OCI-LY3 (cell line): Measurements from ENCODE around the gene AFDN.

ENCODE experiments used
- EZH2phosphoT487 ChIP-seq: fragments of 200-600 bp; shearing (Covaris generic); IDR thresholded peaks from 2 replicates; pipeline ENCODE4 v1.6.1; 2018; ENCODE audit warnings: antibody characterized with exemption, mixed run types, low read depth
- TF ChIP-seq, protein P1 (sequence below): fragments of 200-600, 300-600 bp; sonication (generic); IDR thresholded peaks from 2 replicates; pipeline ENCODE4 v1.5.1; 2014; ENCODE audit warnings: antibody characterized with exemption, low read length, low read depth

DNA sequence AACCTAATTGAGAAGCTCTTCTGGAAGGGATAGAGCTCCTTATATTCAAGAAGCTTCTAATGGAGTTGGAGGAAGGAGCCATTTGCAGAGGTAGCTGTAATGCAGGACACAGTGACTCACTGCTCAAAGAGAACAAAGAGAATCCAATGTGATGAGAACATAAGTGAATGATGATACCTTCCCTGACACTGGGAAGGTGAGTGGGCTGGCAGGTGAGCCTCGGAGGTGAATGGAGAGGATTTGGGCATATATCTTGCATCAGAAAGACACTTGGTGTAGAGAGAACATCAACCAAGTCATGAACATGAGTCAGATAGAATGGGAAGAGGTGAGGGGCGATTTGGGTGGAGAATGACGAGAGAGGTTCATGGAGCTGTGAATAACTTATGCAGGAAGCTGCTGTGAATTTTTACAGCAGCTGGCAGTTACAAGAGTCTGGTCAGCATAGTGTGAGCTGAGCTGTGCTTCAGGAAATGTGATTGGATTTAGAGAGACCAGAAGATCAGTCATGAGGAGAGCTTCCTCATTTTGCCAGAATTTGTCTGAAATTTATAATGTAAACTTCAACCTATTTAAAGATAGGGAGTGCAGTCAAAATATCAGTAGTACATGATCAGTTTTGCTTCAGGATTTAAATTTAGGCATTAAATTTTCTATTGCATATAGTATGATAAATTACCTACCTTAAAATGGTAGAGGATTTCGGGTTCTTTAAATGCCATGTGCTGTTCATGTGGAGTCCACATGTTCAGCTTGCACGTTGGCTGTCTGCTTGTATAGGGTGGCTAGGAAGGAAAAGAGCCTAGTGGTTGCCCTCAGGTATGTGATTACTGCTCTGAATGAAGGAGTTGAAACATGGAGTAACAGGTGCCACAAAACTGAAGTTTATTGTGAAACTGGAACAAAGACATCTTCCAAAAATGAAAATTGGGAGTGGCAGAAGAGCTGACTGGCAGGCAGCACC, 111.5 kb downstream of the AFDN start:
- TF ChIP-seq, protein P1, sequence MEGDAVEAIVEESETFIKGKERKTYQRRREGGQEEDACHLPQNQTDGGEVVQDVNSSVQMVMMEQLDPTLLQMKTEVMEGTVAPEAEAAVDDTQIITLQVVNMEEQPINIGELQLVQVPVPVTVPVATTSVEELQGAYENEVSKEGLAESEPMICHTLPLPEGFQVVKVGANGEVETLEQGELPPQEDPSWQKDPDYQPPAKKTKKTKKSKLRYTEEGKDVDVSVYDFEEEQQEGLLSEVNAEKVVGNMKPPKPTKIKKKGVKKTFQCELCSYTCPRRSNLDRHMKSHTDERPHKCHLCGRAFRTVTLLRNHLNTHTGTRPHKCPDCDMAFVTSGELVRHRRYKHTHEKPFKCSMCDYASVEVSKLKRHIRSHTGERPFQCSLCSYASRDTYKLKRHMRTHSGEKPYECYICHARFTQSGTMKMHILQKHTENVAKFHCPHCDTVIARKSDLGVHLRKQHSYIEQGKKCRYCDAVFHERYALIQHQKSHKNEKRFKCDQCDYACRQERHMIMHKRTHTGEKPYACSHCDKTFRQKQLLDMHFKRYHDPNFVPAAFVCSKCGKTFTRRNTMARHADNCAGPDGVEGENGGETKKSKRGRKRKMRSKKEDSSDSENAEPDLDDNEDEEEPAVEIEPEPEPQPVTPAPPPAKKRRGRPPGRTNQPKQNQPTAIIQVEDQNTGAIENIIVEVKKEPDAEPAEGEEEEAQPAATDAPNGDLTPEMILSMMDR, result no peak
- TF ChIP-seq EZH2phosphoT487, result no peak
